K562 (cell line): Measurements from ENCODE around the gene BAIAP2. TPM values are rescaled to one million over a fixed set of nuclear protein-coding genes. Genes with fewer than 3 reads are reported as not detected.

Experiments
- ATAC-seq: fragments of 200-7000 bp; cut with Tn5 transposase; 3 replicates; pipeline ENCODE4 v1.9.1; 2020; ENCODE audit warnings: moderate library complexity
- BruUV-seq: library from RNA; stranded (reverse); fragments of 400-500 nt; replicated peaks from 2 replicates; lab custom pipeline; 2021; lab: Mats Ljungman, UMichigan
- CTCF ChIA-PET: fragments of 300-600 bp; formaldehyde crosslinking; extraction: SDS; loops from one replicate; lab custom pipeline; 2021; ENCODE audit warnings: low intra/inter-chr PET ratio; lab: Yijun Ruan, JAX
- POLR2A ChIA-PET: fragments of 300-600, 350-650 bp; sonication (Branson Sonifier 250); formaldehyde crosslinking; extraction: SDS; loops from one replicate; lab custom pipeline; 2021; ENCODE audit warnings: antibody characterized with exemption, inconsistent platforms; lab: Yijun Ruan, JAX
- DNase-seq, 4 experiments: peaks; one replicate each; pipeline versions ENCODE4 v3.0.0 to v3.0.0-alpha.2; 2011 to 2018; ENCODE audit warnings: low spot score in 3 of 4, mixed read lengths in 3 of 4; ENCODE audit errors: extremely low read depth in 1 of 4
- FAIRE-seq: peaks from 2 replicates; lab custom pipeline; 2011; peaks lifted over from hg19 to GRCh38; lab: Jason Lieb, UNC
- H2AFZ ChIP-seq: 2 replicates; pipeline ENCODE4 v1.6.0; 2011; ENCODE audit warnings: low read depth, low read length, control low read depth, inconsistent platforms
- H3K27ac ChIP-seq: fragments of 200-600 bp; 3 replicates; pipeline ENCODE4 v1.8.0; 2011; ENCODE audit warnings: low read depth, mild to moderate bottlenecking, control low read depth, inconsistent platforms, low read length, moderate library complexity, mixed read lengths; ENCODE audit errors: extremely low read depth
- H3K27me3 ChIP-seq, 2 experiments: fragments of 300-600 bp in 1 of 2; 2 replicates in 1 of 2; 3 replicates in 1 of 2; pipeline versions ENCODE4 v1.6.0 to v1.8.0; 2011; ENCODE audit warnings: inconsistent platforms in 2 of 2, low read length in 2 of 2, mild to moderate bottlenecking in 1 of 2, mixed read lengths in 1 of 2, moderate library complexity in 1 of 2; ENCODE audit not compliant: control insufficient read depth in 2 of 2, insufficient read depth in 2 of 2
- H3K36me3 ChIP-seq: fragments of 300-600 bp; 3 replicates; pipeline ENCODE4 v1.8.0; 2011; ENCODE audit warnings: mild to moderate bottlenecking, low read length, inconsistent platforms; ENCODE audit not compliant: control insufficient read depth, insufficient read depth
- H3K4me1 ChIP-seq, 2 experiments: fragments of 200-600 bp in 1 of 2; replicated peaks in 1 of 2; 2 replicates in 1 of 2; 3 replicates in 1 of 2; pipeline versions ENCODE4 v1.5.1 to v1.8.0; 2011; ENCODE audit warnings: inconsistent platforms in 2 of 2, low read length in 2 of 2, mild to moderate bottlenecking in 1 of 2, mixed read lengths in 1 of 2, moderate library complexity in 1 of 2; ENCODE audit not compliant: control insufficient read depth in 2 of 2, insufficient read depth in 2 of 2
- H3K4me2 ChIP-seq: 2 replicates; pipeline ENCODE4 v1.6.1; 2011; ENCODE audit warnings: low read length, control low read depth, inconsistent platforms, mixed read lengths; ENCODE audit not compliant: insufficient read depth
- H3K4me3 ChIP-seq: fragments of 200-600 bp; sonication (generic), shearing (Covaris generic); 2 replicates; pipeline ENCODE4 v1.5.1; 2016; ENCODE audit warnings: control low read depth, inconsistent platforms
- H3K79me2 ChIP-seq: fragments of 200-600 bp; 3 replicates; pipeline ENCODE4 v1.8.0; 2011; ENCODE audit warnings: low read length, inconsistent platforms; ENCODE audit not compliant: control insufficient read depth, insufficient read depth
- H3K9ac ChIP-seq, 2 experiments: 2 replicates each; pipeline versions ENCODE4 v1.6.0 to v1.6.1; 2011; ENCODE audit warnings: low read depth in 2 of 2, low read length in 2 of 2, control low read depth in 1 of 2, inconsistent platforms in 1 of 2, mild to moderate bottlenecking in 1 of 2, mixed read lengths in 1 of 2; ENCODE audit not compliant: insufficient read depth in 1 of 2
- H3K9me1 ChIP-seq: one replicate; pipeline ENCODE4 v1.6.0; 2011; ENCODE audit warnings: inconsistent platforms, mild to moderate bottlenecking, low read length, moderate library complexity; ENCODE audit not compliant: control insufficient read depth, insufficient read depth
- H3K9me3 ChIP-seq: replicated peaks from 2 replicates; pipeline ENCODE4 v1.5.1; 2011; ENCODE audit warnings: low read depth, low read length, inconsistent platforms; ENCODE audit not compliant: control insufficient read depth, insufficient read depth
- H4K20me1 ChIP-seq: replicated peaks from 2 replicates; pipeline ENCODE4 v1.6.1; 2011; ENCODE audit warnings: low read length, inconsistent platforms, mixed read lengths; ENCODE audit not compliant: control insufficient read depth, insufficient read depth
- BHLHE40 ChIP-seq: IDR thresholded peaks from 2 replicates; pipeline ENCODE4 v1.6.1; 2011; ENCODE audit warnings: low read length, improper control_type of control experiment
- CAMTA2 ChIP-seq: fragments of 250-450 bp; sonication (Bioruptor Pico); conservative IDR thresholded peaks from 2 replicates; pipeline ENCODE4 v1.5.1; 2022
- IRF2 ChIP-seq: sonication (generic); formaldehyde crosslinking; IDR thresholded peaks from 2 replicates; pipeline ENCODE4 v1.8.1; 2022; ENCODE audit warnings: mild to moderate bottlenecking, missing genetic modification reagents
- MEF2A ChIP-seq: IDR thresholded peaks from 2 replicates; pipeline ENCODE4 v1.6.1; 2011; ENCODE audit warnings: low read depth, mild to moderate bottlenecking, low read length, moderate library complexity; ENCODE audit not compliant: control insufficient read depth
- NCOA4 ChIP-seq: fragments of 450-650 bp; IDR thresholded peaks from 2 replicates; pipeline ENCODE4 v1.6.1; 2018; ENCODE audit warnings: mild to moderate bottlenecking; ENCODE audit not compliant: partially characterized antibody
- PHTF2 ChIP-seq: fragments of 250-450 bp; sonication (Bioruptor Pico); IDR thresholded peaks from 2 replicates; pipeline ENCODE4 v1.5.0; 2021; ENCODE audit warnings: mild to moderate bottlenecking
- SAFB ChIP-seq: fragments of 200-400 bp; formaldehyde crosslinking; IDR thresholded peaks from 2 replicates; pipeline ENCODE4 v1.6.1; 2017; ENCODE audit warnings: low read depth, low read length, borderline replicate concordance
- ZNF263 ChIP-seq: sonication (generic); formaldehyde crosslinking; IDR thresholded peaks from 2 replicates; pipeline ENCODE4 v1.8.0; 2022; ENCODE audit warnings: mild to moderate bottlenecking, missing genetic modification reagents, borderline replicate concordance
- ZNF3 ChIP-seq: fragments of 250-450 bp; sonication (Bioruptor Pico); IDR thresholded peaks from 2 replicates; pipeline ENCODE4 v1.5.0; 2021; ENCODE audit warnings: mild to moderate bottlenecking, moderate library complexity
- WGBS: fragments of 100-300 bp; shearing (Covaris generic); methylation state at CpG from one replicate; pipeline ENCODE4 v1.1.6; 2016; ENCODE audit warnings: low coverage, mixed read lengths; ENCODE audit not compliant: insufficient coverage; ENCODE audit errors: missing lambda C conversion rate; 5-methylcytosine and 5-hydroxymethylcytosine counted together
- in situ Hi-C: fragments of 300-500 bp; cut with MboI; formaldehyde crosslinking; loops from 4 replicates; pipeline ENCODE4 v1.15.0; 2018; ENCODE audit warnings: inconsistent platforms, mixed read lengths
- intact Hi-C: fragments of 100-400 bp; cut with micrococcal nuclease; formaldehyde crosslinking; loops from 2 replicates; pipeline ENCODE4 v1.14.2; 2022
- polyA plus RNA-seq, 8 experiments: library from polyadenylated mRNA; depleted of rRNA in 4 of 8; stranded (reverse) in 5 of 8; unstranded in 3 of 8; fragments of >200 nt; fragmentation: Nextera tagmentation in 2 of 8; fragmentation: Illumina TruSeq in 1 of 8; extraction: Ambion mirVana in 2 of 8; extraction: Trizol in 1 of 8; gene quantifications; 2 replicates each; pipeline versions ENCODE4 v1.2.1 to v1.2.3, GENCODE V29; 2011 to 2014; ENCODE audit warnings: inconsistent platforms in 1 of 8, missing spikeins in 1 of 8
- total RNA-seq, 7 experiments: library from RNA; depleted of rRNA in 6 of 7; stranded (reverse); fragments of >200 nt in 6 of 7; fragmentation: Illumina TruSeq in 2 of 7; extraction: Trizol in 2 of 7; gene quantifications; 2 replicates each; pipeline versions ENCODE4 v1.2.1 to v1.2.3, GENCODE V29; 2011 to 2021; ENCODE audit warnings: low replicate concordance in 1 of 7

Gene BAIAP2
- total and polyA plus RNA-seq, 9 of the 15 experiments (the other 6 are each of a cell fraction or from before 2014, with no cell fraction given) = 2.3 to 51.6 (median 18.4) TPM

DNA sequence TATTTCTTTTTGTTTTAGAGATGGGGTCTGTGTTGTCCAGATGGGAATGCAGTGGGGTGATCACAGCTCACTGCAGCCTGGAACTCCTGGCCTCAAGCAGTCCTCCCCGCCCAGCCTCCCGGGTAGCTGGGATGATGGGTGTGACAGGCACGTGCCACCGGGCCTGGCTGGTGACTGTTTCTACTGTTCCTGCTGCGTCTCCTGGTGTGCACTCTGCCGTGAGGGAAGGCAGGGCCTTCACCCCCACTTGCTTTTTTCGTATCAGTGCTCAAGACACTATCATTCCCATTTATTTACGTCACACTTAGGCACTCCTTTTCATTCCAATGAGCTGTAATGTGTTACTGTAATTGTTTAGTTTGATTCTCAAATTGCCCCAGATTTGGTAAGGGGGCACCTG lies 105.1 kb downstream of the BAIAP2 start:
- Histone ChIP-seq H2AFZ (no peak overlapping the region), H3K79me2 (no peaks in the 10 kb centered on the region), H3K9ac (no peak overlapping the region), H4K20me1 (no peaks in the 10 kb centered on the region), H3K27me3 (peaks cover 0 to 23% of the 10 kb centered on the region in 2 experiments; a peak in 2 of 5 replicates), H3K36me3 (no peaks in the 10 kb centered on the region), H3K9me1 (no peaks in the 10 kb centered on the region), H3K4me2 (no peak overlapping the region), H3K4me1 (peaks cover 9 to 47% of the 10 kb centered on the region in 2 experiments; a peak in 3 of 5 replicates), H3K27ac (no peak overlapping the region), H3K4me3 (no peak overlapping the region), H3K9me3 (peaks cover 2% of the 10 kb centered on the region; the same call in 1 of the 2 replicates)
- FAIRE-seq (no peak), DNase-seq (no peak), ATAC-seq (no peak)
- ChIA-PET POLR2A (interaction anchor here (1.4 kb wide), 1 partner anchor 8 kb away, joined by 6 read pairs; no protein-coding TSS in a partner anchor), CTCF (interaction anchor here (0.9 kb wide), 1 partner anchor 102 kb away, joined by 3 read pairs; no protein-coding TSS in a partner anchor)
- 5% methylated on average over 8 of the region's 8 CpGs for WGBS
- in situ Hi-C loops (loop anchor here (25.0 kb wide), 1 partner anchor 97 kb away; the partner anchor contains the start of genes NDUFAF8 and TEPSIN), intact Hi-C loops (loop anchor here (5.0 kb wide), 1 partner anchor 87 kb away; no protein-coding TSS in a partner anchor)
- no TSS peak for BruUV-seq
- TF ChIP-seq MEF2A (no peak), BHLHE40 (peak; percentile 62), ZNF263 (0 out of 2 replicates have a peak, but pooled peaks have one; percentile 19)

DNA sequence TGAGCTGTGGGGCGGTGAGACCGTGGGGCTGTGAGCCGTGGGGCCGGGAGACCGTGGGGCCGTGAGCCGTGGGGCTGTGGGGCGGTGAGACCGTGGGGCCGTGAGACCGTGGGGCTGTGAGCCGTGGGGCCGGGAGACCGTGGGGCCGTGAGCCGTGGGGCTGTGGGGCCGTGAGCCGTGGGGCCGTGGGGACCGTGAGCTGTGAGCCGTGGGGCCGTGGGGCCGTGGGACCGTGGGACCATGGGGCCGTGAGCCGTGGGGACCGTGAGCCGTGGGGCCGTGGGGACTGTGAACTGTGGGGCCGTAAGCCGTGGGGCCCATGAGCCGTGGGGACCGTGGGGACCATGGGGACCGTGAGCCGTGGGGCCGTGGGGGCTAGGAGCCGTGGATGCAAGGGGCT lies 105.7 kb downstream of the BAIAP2 start:
- no TSS peak for BruUV-seq
- intact Hi-C loops = loop anchor here (5.0 kb wide), 1 partner anchor 87 kb away; no protein-coding TSS in a partner anchor
- POLR2A ChIA-PET = interaction anchor here (1.4 kb wide), 1 partner anchor 9 kb away, joined by 6 read pairs; no protein-coding TSS in a partner anchor

More for the DNA sequence above, 105.7 kb downstream of the BAIAP2 start:
- in situ Hi-C loops = loop anchor here (25.0 kb wide), 1 partner anchor 97 kb away; the partner anchor contains the start of genes NDUFAF8 and TEPSIN
- peaks cover 0 to 16% of the 10 kb centered on the region in 2 experiments; a peak in 2 of 5 replicates for H3K27me3 ChIP-seq
- H3K4me2 ChIP-seq = no peak overlapping the region
- CTCF ChIA-PET = no interaction called here
- no peak overlapping the region for H3K4me3 ChIP-seq
- no peak overlapping the region for H3K27ac ChIP-seq
- DNase-seq (no peak), ATAC-seq (no peak), FAIRE-seq (no peak)
- H3K4me1 ChIP-seq = peaks cover 9 to 41% of the 10 kb centered on the region in 2 experiments; a peak in 3 of 5 replicates
- no peaks in the 10 kb centered on the region for H3K36me3 ChIP-seq
- WGBS = 22% methylated on average over 18 of the region's 37 CpGs
- no peaks in the 10 kb centered on the region for H3K79me2 ChIP-seq
- H3K9me3 ChIP-seq = peaks cover 2% of the 10 kb centered on the region; the same call in 1 of the 2 replicates
- no peak overlapping the region for H3K9ac ChIP-seq
- no peak overlapping the region for H2AFZ ChIP-seq
- no peak for TF ChIP-seq IRF2 (CRISPR knock-in tag)
- no peak for TF ChIP-seq ZNF3 (CRISPR knock-in tag)
- TF ChIP-seq NCOA4 = no peak
- peak; percentile 94 for TF ChIP-seq SAFB
- TF ChIP-seq CAMTA2 (CRISPR knock-in tag) = no peak
- no peak for TF ChIP-seq PHTF2
- H3K9me1 ChIP-seq = no peaks in the 10 kb centered on the region
- no peaks in the 10 kb centered on the region for H4K20me1 ChIP-seq
